GM15510 (cell line): ENCODE results near the gene SH3BGRL3.
A peak's percentile ranks its signal among the peaks of the same experiment; 100 is the strongest.

Source experiments
- POLR2A ChIP-seq: IDR thresholded peaks from 3 replicates; pipeline ENCODE4 v1.6.1; 2011; ENCODE audit warnings: borderline replicate concordance; ENCODE audit not compliant: insufficient read length; ENCODE audit errors: extremely low read depth

The SH3BGRL3 gene

DNA sequence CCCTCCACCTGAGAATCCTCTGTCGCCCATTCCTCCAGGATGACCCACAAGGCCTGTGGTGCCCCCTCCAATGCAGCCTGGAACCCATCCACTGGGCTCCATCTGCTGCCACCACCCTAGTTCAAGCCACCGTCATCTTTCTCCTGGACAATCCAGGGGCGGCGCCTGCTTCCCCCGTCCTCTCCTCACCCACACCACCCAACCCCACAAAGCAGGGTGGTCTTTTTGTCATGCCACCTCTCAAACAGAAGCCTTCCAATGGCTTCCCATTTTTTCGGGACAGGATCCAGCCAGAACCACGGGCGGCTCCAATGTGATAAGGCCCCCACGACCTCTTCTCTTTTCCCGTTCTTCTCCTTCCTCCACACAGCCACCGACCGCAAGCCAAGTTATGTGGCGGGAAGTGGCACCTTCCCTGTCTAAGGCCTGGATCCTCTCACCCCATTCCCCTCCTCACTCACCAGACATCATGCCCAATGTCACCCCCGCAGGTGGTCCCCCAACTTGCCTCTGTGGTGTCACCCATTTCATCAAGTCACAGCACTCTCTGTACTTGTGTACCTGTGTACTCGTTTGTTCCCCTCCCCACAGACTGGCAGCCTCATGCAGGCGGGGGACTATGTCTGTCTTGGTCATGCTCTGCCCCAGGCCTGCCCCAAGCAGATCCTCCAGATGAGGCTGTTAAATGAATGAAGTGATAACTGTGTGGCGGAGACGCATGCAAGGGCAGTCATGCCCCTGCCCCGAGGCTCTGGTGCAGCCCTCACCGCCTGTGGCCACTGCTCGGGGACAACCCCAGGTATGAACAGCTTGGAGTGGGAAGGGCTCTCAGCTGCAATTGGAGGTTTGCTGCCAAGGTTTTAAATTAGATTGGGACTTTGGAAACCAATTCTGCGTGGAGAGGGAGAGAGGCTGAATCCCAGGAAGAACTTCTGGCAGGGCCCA is 15.6 kb downstream of the SH3BGRL3 start:
- no peak for TF ChIP-seq POLR2A

DNA sequence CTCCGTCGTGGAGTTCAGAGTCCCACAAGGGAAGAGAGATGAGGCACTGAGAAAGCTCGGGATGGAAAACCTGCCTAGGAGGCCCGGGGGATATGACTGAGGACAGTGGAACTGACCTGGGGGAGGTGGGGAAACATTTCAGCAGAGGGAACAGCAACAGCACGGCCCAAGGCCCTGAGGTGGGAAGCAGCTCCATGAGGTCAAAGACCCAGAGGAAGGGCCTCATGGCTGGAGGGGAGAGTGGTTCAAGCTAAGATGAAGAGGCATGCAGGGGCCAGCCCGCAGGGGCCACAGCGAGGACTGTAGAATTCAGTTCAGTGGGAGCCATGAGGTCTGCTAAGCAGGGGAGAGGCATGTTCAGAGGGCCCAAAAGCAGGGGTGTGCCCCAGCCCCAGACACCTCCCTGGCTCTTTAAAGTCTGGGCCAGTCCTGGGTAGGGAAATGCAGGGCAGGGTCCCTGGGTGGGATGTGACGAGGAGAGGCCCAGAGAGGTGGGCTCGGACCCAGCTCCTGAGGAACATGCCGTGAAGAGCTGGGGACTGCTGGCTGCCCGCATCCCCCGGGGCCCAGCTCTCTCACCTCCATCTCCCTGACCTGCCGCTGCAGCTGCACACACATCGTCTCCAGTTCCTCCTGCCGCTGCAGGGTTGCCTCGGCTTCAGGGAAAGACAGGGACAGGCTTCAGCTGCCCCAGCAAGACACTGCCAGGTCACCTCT is 16.6 kb downstream of the SH3BGRL3 start:
- no peak for TF ChIP-seq POLR2A

DNA sequence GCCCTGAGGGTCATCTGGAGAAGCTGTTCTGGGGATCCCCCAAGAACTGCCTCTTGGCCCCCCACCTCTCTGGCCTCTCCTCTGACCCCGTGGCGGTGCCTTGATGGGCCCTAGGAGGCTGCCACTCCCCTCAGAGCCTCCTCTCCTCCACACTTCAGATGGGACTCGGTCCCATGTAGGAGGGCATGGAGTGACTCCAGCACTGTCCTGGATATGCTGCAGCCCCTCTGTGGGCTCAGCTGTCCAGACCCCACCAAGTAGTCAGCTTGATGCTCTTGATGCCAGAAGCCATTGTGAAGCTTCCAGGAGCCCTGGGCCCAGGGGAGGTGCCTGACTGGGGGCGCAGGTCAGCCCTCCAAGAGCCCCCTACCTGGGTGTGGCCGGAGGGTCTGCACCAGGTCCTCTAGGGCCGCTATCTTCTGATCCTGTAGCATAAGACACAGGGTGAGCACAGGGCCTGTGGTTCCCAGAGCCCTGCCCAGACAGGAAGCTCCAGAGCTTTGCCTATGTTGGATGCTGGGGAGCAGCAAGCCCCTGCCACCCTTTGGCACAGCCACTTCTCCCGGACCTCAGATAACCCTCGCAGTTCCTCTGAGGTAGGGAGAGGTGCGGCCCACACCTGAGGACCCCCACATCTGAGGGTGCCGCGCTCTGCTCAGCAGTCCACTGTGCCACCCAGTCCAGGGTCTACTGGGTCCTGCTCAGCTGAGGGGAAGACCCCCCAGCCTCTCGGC is 17.3 kb downstream of the SH3BGRL3 start:
- no peak for TF ChIP-seq POLR2A

DNA sequence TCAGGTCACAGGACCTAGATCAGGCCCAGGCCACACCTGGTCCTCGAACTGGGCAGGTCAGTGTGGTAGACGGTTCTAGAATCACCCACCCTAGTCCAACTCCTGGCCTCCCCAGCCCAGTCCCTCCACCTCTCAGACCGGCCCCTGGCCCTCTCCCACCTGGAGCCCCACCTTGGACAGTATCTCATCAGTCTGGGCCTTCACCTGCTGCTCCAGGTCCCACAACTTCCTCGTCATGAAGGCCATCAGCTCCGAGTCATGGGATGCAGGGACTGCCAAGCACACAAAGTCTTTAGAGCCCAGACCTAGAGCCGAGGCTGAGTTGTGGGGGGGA is 17.9 kb downstream of the SH3BGRL3 start:
- no peak for TF ChIP-seq POLR2A

DNA sequence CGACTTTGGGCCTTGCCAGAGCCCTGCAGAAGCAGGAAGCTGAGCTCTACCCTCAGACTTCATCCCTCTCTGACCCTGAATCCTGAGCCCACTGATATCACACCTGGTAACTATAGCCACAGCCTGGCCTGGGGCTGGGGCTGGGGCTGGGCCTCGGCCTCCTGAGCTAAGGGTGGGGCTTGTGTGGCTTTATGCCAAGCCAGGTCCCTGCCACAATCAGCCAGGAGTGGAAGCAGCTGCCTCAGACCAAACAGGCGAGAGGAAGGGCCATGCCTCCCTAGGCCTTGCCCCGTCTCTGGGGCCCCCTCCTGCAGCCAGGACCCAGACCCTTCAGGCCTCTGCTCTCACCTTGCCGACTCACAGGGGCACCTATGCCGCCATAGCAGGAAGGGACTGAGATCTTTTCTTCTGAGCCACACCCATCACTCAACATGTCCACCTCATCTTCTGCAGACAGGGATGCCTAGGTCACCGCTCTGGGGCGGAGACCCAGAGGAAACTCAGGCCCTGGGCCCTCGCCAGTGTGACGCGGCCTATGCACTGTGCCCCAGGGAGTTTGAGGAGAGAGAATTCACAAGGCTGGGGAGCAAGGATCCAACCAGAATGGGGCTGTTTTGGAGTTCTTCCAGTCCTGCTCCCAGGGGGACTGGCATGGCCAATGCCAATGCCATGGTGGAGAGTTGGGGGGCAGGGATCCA is 20.8 kb downstream of the SH3BGRL3 start:
- no peak for TF ChIP-seq POLR2A

DNA sequence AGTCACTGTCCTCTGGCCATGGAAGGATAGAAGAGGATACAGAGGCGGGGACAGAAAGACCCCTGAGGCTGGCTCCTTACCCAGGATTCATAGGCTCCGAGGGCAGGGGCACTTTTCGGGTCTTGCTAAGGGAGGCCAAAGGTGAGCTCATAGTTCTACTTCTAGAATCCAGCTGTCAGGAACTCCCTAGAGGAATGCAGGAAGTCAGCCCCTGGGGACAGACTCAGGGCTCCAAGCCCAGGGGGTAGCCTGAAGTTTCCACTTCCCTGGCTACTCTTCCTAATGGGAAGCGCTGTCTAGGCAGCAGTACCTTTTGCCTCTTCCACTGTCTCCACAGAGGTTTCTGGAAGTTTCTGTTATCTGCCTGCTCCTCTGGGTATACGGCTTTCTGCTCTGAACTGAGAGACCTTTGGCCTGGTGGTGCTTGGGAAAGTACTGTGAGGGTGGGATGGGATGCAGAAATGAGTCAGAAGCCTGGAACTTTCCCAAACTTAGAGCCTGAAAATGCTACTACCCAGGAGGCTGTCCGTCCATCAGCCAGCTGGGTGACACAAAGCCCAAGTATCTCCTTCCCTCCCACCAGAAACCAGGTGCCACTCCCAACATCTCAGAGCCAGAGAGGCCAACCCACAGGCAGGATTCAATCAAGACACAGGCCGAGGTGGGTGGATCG is 23.0 kb downstream of the SH3BGRL3 start:
- no peak for TF ChIP-seq POLR2A

DNA sequence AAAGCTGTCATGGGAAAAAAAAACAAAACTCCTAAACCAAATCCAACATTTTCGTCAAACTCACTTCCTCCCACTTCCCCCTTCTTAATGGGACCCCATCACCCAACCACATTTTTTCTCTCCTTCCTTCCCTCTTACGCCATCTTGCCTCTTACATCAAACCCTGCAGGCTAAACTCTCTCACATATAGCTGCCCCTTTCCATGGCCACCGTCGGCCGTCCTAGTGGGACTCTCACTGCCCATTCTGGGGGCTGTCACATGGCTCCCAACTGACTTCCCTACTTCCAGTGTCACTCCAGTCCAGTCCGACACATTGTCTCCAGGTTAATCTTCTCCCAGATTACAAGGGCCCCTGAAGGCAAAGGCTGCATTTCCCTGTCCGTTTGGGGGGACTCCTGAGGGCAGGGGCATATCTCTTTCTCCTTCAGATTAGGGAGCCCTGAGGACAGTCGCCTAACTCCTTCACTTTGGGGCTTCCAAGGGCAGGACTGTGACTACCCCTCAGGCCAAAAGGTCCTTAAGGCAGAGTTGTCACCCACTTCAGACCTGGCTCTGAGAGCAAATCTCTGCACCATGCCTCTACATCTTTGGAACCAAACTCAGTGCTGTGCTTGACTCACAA is 25.9 kb downstream of the SH3BGRL3 start:
- no peak for TF ChIP-seq POLR2A

DNA sequence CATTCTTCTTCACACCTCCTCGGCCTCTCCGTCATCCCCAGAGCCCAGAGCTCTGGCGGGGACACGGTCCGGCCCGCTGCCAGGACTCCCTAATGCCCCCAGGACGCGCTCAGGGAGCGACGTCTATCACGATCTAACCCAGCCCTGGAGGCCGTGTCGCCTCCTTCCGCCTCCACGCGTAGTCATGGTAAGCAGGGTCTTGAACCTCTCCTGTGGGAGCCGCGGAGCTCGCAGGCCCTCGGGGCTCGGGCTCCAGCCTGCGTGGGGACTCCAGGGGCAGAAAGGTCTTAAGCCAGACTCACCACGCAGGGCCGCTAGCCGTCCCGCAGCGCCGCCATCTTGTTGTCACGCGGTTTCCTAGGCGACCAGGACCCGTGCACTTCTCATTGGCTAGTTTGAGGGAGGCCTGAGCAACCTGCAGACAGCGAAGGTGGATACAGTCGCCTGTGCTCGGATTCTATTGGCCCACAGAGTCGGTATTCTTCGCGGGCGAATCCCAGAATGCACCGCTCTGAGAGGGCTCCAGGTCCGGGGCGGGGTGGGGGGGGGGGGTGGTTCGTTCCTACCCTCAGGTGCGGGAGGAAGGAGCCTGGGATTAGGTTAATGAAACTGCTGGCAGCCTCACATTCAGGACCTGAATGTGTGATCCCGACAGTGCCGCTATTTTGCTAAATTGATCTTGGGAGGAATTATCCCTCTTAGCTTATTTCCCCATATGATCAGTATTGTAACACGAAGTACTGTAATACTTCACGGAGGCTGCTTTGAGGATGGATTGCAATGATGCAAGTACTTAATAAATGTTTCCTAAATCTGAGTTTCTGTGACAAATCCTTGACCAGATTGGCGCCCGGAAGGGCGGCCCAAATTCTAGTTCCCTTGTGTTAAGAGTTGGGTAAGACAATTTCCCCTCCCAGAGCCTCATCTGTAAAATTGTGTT is 26.7 kb downstream of the SH3BGRL3 start, which contains the start of gene UBXN11:
Gene UBXN11 (minus strand): TSS at position 347 of the 940 bp plus-strand sequence. CDS start 3,753 bp downstream, outside the sequence.
- TF ChIP-seq POLR2A = peak; percentile 34

DNA sequence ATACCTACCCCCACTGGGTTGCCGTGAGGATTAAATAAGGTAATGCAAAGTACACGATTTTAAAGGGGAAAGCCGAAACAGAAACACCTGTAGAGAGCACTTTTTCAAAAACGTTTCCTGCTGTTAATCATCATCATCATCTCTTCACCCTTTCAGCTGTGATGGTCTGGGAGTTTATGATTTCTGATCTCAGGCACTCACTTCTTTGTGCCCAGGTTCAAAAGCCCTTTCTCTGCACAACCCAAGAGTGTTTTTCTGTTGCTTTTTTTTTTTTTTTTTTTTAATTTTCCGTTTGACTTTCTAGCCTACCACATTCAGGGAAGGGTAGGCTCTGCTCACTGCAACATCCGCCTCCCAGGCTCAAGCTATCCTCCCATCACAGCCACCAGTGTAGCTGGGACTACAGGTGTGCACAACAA is 27.5 kb downstream of the SH3BGRL3 start:
- no peak for TF ChIP-seq POLR2A

DNA sequence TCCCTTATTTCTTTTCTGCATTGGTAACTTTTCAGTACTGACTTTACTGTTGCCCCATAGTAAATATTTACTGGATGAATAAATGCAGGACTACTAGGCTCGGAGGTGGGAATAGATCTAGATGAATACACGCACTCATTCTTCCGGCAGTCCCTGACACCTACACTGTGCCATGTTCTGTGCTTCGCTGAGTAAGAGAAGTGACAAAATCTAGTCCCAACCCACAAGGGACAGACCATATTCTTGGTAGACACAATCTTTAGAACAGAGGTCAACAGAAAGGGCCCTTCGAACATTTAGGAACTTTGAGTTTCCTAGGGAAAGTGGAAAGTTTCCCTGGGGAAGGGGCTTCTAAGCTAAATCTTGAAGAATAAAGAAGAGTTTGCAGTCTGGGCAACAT is 34.6 kb downstream of the SH3BGRL3 start:
- no peak for TF ChIP-seq POLR2A

DNA sequence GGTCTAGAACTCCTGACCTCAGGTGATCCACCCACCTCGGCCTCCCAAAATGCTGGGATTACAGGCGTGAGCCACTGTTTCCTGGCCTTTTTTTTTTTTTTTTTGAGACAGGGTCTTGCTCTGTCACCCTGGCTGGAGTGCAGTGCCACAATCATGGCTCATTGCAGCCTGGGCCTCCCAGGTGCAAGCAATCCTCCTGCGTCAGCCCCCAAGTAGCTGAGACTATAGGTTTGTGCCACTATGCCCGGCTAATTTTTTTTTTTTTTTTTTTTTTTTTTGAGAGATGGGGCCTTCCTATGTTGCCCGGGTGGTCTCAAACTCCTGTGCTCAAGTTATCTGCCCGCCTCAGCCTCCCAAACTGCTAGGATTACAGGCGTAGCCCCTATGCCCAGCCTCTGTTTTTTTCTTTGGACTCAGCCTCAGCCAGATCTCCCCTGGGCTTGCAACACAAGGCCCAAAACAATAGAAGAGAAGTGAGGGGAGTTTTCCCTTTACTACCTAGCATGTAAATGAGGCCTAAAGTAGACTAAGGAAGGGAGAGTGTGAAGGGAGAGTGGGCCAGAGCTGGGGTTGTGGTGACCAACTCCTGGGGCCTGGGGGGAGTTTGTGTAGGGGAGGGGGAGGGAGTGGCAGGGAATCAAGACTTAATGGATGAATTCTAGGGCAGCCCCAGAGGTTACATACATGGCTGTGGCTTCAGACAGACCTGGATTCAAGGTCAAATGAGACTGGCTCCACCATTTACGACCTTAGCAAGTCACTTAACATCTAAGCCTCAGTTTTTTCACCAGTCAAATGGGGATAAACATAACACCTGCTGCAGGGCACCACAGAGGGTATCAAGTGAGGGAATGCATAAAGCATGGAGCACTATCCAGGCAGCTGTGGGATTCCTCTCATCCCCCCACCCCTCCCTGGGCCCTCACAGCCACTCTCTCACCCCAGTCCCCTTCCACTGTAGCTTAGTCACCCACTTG is 36.3 kb downstream of the SH3BGRL3 start:
- TF ChIP-seq POLR2A = no peak
